NCI-H2196 treated with DMSO at 0.1 percent for 48 hours (cell line): ENCODE measurements around the gene KCNT1.

Experiments
- DNase-seq: peaks from one replicate; lab custom pipeline; 2025; ENCODE audit not compliant: unreplicated experiment; lab: John Stamatoyannopoulos, UW

Gene KCNT1

DNA sequence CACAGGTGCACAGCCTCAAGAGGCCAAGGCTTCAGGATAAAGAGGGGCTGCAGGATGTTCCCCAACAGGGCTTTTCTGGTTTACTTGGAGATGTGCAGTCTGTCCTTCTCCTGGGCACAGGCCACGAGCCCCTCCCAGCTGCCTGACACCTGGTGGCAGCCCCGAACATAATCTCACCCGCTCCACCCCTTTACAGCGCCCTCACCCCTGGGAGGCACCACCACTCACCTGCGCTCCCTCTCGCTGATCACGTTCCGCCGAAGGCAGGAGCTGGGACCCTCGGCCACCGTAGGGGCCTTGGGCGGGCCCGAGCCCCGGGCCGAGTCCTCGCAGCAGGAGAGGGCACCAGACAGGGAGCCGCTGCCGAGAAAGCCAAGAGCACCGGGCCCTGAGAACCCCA lies 3.2 kb upstream of the KCNT1 start:
- no peak for DNase-seq

DNA sequence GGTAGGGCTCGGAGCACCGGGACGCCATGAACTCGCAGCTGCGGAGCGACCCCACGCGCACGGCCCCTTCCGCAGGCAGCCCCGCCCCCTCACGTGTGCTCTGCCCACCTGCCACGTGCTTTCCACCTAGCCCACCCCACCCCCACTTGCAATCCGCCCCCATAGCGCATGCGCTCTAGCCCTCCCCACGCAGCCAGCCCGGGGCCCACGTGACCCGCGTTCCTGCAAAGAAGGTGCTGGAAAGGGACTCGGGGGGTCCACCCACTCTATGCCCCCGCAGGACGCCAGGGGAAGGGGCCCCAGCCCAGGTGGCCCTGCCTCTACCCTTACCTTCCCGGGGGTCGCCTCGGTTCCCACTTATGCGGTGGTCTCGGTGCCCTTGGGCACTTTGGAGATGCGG lies 2.5 kb upstream of the KCNT1 start, which contains the start of gene SOHLH1:
TSS of gene SOHLH1 (minus strand) at position 42 of the 400 bp plus-strand sequence. CDS start at position 28, 14 bp downstream.
- DNase-seq: no peak

DNA sequence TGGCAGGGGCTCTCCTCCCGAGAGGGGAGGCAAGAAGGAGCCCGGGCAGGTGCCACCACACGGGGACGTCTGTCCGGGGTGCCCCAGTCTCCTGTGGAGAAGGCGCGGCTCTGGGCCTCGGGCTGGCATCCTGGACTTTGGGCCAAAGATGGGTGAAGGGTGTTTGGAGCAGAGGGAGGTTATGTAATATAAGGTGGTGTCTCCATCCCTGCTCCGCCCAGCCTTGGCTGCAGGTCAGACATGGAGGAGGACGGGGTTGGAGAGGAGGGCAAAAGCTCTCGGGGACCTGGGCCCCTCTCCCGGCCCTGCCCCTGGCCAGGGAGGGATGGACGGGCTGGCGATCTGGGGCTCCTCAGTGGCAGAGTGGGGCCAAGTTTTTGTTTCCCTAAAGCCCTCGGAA lies 1.5 kb upstream of the KCNT1 start:
- no peak for DNase-seq

DNA sequence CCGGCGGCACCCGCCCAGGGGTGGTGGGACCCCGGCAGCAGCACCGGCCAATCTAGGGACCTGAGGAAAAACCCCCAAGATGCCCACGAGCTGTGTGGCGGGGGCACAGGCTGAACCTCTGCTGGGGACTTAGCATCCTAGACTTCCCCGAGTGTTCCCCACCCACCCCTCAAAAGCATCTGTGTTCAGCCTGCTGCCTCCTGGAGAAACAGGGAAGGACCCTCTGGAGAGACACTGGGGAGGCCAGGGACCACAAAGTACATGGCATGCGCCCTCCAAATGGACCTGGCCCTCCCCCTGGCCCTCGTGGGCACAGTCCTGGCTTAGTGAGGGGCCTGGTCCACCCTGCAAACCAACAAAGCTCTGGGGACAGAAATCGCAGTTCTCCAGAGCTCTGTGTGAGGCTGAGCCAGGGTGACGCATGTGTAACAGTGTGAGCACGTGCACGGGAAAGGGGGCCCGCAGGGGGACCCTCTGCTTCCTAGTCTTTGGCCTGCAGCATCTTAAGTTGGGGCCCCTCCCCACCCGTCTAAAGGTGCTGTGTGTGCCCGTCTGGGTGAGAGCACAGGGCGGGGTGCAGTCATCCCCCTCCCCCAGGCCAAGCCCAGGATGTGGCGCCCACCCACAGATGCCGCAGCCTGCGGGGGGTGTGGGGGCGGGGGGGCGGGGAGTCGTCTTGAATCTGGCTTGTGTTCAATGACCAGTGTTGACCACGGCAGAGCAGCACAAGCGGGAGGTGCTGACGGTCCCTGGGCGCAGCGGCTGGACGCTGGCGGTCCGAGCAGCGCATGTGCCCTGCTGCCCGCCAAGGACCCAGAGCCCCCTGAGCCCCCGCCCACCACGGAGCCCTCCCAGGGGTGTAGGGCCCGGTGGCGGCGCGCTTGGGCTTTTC lies 672 bp upstream of the KCNT1 start:
- no peak for DNase-seq

DNA sequence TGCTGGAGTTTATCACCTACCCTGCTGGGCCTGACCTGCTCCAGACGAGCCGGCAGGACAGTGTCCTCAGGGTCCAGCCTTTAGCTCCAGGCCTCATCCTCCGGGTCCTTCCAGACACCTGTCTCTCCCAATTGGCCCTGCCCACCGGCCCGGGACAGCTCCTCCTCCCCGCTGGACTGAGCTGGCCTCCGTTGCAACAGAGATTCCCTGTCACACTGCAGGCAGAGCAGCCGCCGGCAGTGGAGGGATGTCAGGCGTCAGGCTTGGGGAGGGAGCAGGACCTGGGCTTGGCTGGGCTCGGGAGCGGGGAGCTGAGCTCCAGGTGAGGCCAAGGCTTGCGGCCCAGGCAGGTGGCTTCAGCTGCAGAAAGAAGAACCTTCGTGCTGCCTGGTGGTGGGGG lies 1.7 kb downstream of the KCNT1 start:
- DNase-seq: no peak

DNA sequence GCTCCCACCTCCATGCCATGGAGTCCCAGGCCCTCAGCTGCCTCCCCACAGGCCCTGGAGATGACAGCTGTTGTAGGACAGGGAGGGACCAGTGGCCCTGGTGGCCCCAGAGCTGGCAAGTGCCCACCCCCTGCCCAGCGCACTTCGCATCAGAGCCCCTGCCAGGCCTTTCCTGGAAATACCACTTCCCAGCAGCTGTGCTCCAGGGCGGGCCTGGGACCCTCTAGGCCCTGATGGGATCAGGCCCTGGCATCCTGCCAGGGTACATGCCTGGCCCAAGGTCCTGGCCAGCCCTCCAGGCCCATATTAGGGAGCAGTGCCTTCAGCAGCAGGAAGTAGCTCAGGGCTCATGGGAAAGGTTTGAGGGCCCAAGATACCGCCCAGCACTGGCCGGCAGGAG lies 2.5 kb downstream of the KCNT1 start:
- no peak for DNase-seq

DNA sequence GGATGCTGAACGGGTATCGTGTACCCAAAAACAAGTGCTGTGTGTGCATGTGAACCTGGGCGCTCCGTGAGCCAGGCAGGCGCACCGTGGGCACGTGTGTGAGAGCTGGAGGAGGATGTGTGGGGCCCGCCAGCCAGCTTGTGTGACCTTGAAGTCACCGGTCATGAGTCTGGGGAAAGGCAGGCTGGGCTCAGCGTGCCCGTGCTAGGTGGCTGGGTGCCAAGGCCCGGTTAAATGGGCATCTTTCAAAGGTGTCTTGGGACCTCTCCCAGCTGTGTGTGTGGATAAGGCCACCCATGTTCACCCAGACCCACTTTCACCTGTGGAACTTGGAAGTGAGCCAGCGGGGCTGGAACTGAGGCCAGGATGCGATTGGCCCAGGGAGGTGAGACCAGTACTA lies 3.4 kb downstream of the KCNT1 start:
- DNase-seq: no peak

DNA sequence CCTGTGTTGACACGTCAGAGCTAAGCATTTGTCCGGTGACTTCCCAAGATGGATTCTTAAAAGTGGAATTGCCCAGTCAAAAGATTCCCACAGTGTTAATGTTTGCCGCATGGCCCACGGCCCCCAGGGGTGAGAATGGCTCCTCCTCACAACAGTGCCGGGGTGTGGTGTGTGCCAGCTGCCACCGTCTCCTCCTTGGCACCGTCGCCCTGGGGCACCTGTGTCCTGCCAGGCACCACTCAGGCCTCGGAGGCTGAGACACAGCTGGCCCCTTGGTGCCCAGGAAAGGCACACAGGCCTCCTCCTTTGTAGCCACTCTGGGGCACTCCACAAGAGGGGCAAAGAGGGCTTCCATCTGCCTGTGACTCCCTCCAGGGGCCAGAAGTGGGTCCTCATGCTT lies 4.3 kb downstream of the KCNT1 start:
- DNase-seq: no peak

DNA sequence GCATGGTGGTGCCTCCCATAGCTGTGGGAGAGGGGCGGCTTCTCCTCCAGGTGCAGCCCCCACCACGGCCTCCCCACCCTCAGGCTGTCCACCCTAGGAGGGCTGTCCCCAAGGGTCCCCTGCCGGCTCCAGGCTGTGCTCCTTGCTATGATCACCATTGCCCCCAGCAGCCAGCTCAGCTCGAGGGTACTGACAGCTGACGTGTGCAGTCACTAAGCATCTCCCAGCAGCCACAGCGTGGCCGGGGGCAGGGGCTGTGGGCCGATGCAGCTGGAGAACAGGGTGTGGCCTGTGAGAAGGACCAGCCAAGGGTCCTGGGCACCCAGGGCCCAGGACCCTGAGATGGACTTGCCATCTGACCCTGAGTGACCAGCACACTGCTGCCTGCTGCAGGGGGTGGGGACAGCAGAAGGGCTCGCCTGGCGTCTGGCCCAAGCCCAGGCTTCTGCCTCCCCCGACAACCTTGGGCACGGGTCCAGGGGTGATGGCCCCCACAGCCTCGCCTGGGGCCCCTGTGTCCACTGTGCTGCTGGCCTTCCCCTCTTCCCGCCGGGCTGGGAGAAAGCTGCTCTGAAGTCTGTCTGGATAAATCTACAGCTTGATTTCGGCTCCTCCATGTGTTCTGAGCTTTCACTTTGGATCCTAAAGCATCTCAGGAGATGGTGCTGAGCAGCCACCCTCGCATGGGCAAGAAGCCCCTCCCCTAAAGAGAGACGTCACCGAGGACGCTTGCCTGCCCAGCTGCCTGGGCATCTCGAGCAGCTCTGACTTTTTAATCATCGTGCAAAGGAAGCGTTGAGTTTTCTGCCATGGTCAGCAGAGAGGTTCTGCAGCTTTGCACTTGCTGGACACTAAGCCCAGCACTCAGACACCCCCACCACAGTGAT lies 5.5 kb downstream of the KCNT1 start:
- no peak for DNase-seq

DNA sequence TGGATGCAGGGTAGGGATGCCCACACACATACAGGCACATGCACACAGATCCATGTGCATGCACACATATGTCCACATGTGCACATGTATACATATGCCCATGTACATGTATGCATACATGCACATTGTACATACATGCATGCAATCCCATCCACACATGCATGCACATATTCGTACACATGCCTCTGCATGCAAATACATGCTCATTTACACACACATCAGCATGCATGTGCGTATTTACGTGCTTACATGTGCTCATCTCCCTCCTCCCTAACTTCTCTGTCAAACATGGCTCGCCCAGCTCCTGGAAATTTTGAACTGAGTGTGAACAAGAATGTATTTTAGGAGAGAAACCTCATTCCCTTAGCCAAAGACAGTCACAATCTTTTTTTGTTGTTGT lies 6.2 kb downstream of the KCNT1 start:
- DNase-seq: no peak

DNA sequence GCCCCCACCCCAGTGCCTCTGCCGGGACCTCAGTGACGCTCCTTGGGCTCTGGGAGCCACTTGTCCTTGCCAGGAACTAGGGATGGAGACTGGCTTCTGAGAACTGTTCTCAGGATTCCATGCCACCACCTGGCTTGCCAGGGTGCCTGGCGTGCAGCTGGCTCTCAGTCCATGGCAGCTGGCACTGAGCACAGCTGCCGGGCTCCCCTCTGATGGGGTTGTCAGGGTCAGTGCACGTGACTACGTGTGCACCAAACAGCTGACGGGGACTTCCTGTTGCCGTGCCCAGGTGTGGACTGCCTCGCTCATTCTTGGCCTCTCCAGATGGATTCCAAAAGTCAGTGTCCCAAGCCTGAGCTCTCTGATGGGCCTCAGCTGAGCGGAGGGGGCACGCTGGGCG lies 9.4 kb downstream of the KCNT1 start:
- peak; percentile 74 for DNase-seq

DNA sequence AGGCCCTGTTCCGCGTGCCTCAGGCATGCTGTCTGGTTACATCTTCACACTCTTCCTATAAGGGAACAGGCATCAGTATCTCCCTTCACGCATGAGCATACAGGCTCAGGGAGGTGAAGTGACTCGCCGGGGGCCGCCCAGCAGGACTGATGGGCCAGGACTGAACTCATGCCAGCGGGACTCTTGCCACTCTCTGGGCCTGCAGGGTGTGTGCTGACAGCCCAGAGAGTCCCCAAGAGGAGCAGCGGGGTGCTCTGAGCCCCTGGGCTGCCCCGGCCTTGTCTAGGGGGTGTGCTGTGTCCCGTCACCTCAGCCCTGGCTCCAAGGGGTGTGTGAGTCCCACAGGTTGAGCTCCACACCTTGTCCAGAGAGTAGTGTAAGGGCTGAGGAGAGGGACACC lies 9.9 kb downstream of the KCNT1 start:
- DNase-seq: no peak

DNA sequence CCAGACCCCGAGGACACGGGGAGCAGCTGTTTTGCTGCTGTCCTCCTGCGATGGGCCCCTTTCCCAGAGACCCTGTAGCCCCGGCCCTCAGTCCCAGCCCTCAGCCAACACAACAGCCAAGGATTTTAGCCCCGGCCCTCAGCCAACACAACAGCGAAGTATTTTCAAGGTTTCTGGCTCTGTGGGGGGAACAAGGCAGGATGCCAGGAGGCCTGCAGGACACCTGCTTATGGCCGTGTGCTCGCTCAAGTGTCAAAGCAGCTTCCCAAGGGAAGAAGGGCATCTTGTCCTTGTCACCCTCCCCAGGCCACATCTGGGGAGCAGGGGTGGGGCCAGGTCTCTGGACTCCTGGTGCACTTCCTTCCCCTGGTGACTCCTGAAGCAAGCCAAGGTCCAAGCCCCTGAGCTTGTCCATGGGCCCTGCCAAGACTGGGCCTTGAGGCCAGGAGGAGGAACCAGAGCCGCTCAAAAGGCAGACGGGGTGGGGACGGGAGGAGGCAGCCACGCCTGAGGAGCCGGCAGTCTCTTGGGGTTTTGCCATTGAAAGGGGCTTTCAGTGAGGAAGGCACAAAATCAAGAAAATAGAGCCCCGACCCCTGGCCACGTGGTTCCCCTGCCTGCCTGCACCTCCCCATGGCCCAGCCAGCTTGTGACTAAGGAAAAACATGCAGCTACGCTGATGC lies 10.8 kb downstream of the KCNT1 start:
- no peak for DNase-seq

DNA sequence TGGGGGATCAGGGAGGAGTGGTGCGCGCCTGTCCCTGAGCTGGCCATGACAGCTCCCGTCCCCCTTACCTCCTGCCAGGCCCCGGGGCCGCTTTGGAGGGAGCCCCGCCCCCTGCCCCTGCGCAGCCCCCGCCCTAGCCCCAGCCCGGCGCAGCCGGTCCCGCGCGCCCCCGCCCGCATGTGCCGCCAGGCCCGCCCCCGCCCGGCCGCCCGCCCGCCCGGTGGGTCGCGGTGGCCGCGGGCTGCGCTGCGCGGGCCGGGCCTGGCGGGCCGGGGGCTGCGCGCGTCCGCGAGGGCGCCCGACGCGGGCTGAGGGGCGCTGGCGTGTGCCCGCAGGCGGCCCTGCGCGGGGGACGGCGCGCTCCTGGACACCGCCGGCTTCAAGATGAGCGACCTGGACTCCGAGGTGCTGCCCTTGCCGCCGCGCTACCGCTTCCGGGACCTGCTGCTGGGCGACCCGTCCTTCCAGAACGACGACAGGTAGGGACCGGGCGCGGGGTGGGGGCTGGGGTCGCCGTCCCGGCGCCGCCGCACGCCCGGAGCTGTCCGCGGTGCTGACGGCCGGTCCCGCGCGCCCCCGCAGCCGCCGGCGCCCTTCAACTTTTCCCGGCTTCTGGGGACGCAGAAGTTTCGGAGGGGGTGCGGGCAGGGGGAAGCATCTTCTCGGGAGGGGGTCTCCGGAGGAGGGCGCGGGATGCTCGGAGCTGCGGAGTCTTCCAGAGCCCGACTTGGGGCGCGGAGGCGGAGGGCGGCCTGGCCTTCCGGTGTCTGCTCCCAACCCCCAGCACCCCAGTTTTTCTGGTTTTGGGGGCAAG lies 12.5 kb downstream of the KCNT1 start:
- no peak for DNase-seq

DNA sequence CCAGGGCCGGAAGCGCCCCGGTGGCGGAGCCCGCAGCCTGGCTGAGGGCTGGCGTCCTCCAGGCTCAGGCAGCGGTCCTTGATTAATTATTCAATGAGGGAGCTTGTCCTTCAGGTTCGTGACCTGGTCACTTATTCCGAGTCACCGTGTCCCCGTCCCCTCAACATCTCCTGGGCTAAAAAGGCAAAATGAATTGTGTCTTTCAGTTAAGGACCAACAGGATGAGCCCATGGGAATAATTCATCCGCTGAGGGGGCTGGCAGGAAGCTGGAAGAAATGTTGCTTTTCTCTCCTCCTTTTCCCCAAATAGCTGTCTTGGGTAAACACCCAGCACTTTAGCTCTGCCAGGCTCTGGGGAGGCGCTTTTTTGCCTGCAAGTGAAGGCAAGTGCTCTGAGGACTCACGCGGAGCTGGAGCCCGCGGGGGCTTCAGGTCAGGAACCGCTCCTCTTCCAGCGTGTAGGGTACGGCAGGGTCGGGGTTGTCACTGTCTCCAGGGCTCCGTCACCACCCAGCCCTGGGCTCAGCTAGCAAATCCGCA lies 13.1 kb downstream of the KCNT1 start:
- DNase-seq: no peak

DNA sequence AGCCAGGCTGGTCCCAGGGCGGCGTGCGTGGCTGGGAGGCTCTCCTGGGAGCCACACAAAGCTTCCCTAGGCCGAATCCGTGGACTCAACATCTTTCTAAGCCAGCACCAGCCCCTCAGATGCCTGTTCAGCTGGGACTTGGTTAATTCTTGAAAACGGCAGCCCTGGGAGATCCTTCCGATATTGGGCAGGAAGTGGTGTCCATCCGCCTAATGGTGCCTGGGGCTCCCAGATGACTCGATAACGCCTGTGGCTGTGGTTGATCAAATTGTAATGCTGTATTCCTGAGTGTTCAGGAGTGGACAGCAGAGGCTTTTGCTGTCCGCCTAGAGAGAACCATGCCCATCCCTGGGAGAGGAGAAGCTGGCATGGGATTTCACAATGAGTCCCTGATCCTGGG lies 14.1 kb downstream of the KCNT1 start:
- DNase-seq: no peak

DNA sequence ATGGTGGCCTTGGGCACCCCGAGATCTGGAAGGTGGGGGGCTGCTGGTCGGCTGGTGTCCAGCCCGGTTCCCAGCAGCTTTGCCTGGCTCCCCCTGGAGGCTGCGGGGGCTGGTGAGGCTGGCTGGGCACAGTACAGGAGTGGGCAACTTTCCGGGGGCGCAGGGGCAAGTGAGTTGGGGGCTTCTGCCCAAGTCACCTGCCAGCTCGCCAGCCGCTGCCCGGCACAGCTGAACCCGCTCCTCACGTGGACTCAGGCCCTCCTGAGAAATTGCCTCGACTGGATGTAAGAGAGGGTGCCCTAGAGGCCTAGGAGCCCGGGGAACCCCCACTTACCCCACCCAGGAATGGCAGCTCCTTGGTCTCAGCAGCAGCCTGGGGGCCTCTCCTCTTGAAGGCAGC lies 15.4 kb downstream of the KCNT1 start:
- DNase-seq: no peak

DNA sequence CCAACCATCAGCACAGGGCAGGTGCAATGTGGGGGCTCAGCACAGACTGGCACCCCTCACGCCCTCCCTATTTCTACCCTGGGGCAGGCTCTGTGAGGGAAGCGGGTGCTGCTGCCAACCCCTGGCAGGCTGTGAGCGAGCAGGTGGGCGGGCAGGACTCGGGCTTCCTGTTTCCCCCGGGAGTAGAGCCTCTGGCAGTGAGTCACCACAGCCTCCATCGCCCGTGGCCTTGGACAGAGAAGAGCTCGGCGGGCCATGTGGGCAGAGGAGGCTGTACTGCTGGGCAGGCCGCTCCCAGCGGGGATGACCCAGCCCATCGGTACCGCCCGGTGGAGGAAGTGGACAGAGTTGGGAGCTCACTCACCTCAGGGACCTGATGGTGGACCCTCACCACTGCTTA lies 16.6 kb downstream of the KCNT1 start:
- DNase-seq: no peak

DNA sequence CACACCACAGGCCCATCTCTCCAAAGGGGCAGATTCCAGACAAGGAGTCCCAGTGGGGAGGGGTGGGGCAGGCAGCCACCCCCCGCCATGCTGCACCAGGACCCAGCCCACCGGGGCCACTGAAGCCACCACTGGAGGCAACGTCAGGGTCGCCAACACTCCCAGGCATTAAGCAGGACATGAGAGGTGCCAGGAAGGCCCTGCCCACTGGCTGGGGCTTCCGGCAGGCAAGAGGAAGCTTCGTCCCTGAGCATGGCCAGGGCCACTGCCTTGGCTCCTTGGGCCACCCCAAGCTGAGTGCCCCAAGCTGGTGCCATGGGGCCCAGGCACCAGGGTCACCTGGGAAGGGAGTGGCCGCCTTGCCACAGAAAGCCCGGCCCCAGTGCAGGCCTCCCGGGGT lies 17.5 kb downstream of the KCNT1 start:
- DNase-seq: no peak

DNA sequence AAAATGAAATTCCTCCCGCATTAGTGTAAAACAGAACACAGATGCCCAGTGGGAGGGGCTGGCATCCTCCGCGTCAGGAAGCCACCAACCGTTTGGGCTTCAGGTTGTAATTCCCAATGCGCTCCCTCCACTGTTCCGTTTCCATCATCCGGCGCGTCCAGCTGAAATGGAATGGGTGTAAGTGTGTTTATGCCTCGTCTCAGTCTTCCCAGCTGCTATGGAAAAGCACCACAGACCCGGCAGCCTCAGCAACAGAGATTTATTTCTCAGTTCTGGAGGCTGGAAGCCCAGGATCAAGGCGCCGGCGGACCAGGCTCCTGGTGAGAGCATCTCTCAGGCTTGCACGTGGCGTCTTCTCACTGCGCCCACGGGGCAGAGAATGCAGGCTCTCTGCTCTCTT lies 20.4 kb downstream of the KCNT1 start:
- DNase-seq: no peak
